Neural progenitor cell (in vitro differentiated cells): ENCODE measurements around the gene PTCH1. TPM values are rescaled to one million over a fixed set of nuclear protein-coding genes. Genes with fewer than 3 reads are reported as not detected.

Experiments
- DNase-seq: peaks from one replicate; pipeline ENCODE4 v3.0.0-alpha.2; 2016; ENCODE audit warnings: low spot score
- H2AFZ ChIP-seq: fragments of 200-600 bp; sonication (generic); replicated peaks from 2 replicates; pipeline ENCODE4 v1.6.1; 2016; ENCODE audit warnings: antibody characterized with exemption
- H3F3A ChIP-seq: fragments of 200-600 bp; sonication (generic); 2 replicates; pipeline ENCODE4 v1.6.1; 2016; ENCODE audit warnings: antibody characterized with exemption, low read depth
- H3K27ac ChIP-seq: fragments of 200-600 bp; sonication (generic); 2 replicates; pipeline ENCODE4 v1.5.1; 2016; ENCODE audit warnings: mild to moderate bottlenecking
- H3K27me3 ChIP-seq: fragments of 200-600 bp; sonication (generic); 2 replicates; pipeline ENCODE4 v1.6.1; 2016; ENCODE audit warnings: mild to moderate bottlenecking, moderate library complexity
- H3K36me3 ChIP-seq: fragments of 200-600 bp; sonication (generic); 2 replicates; pipeline ENCODE4 v1.5.1; 2016
- H3K4me1 ChIP-seq: fragments of 200-600 bp; sonication (generic); 2 replicates; pipeline ENCODE4 v1.6.1; 2016; ENCODE audit warnings: mixed run types
- H3K4me2 ChIP-seq: fragments of 200-600 bp; sonication (generic); 2 replicates; pipeline ENCODE4 v1.6.1; 2016
- H3K4me3 ChIP-seq: fragments of 200-600 bp; sonication (generic); 2 replicates; pipeline ENCODE4 v1.5.1; 2016
- H3K79me2 ChIP-seq: fragments of 200-600 bp; sonication (generic); 2 replicates; pipeline ENCODE4 v1.6.1; 2016; ENCODE audit warnings: low read depth
- H3K9ac ChIP-seq: fragments of 200-600 bp; sonication (generic); 2 replicates; pipeline ENCODE4 v1.6.1; 2016
- H3K9me3 ChIP-seq: fragments of 200-600 bp; sonication (generic); 2 replicates; pipeline ENCODE4 v1.5.1; 2016; ENCODE audit warnings: low read depth
- H4K20me1 ChIP-seq: fragments of 200-600 bp; sonication (generic); 2 replicates; pipeline ENCODE4 v1.6.1; 2016; ENCODE audit warnings: low read depth
- H3K27ac Mint-ChIP-seq: 3 replicates; pipeline ENCODE4 v1.8.0; 2021; ENCODE audit warnings: mixed read lengths
- H3K27me3 Mint-ChIP-seq: 2 replicates; pipeline ENCODE4 v1.8.0; 2022; ENCODE audit warnings: low read depth, mild to moderate bottlenecking, inconsistent platforms, moderate library complexity, mixed read lengths; ENCODE audit not compliant: insufficient read depth
- H3K36me3 Mint-ChIP-seq: 3 replicates; pipeline ENCODE4 v1.8.0; 2021; ENCODE audit warnings: mixed read lengths
- H3K4me1 Mint-ChIP-seq: 3 replicates; pipeline ENCODE4 v1.8.0; 2021; ENCODE audit warnings: mixed read lengths
- H3K4me3 Mint-ChIP-seq: 3 replicates; pipeline ENCODE4 v1.8.0; 2021; ENCODE audit warnings: mild to moderate bottlenecking, moderate library complexity, mixed read lengths
- H3K9me3 Mint-ChIP-seq: 3 replicates; pipeline ENCODE4 v1.8.0; 2020; ENCODE audit warnings: mixed read lengths
- EZH2 ChIP-seq: fragments of 200-600 bp; sonication (generic); IDR thresholded peaks from 2 replicates; pipeline ENCODE4 v1.6.1; 2017; ENCODE audit warnings: antibody characterized with exemption, mild to moderate bottlenecking, moderate library complexity
- EZH2phosphoT487 ChIP-seq: fragments of 200-600 bp; sonication (generic); IDR thresholded peaks from 2 replicates; pipeline ENCODE4 v1.6.1; 2017; ENCODE audit warnings: antibody characterized with exemption
- total RNA-seq: library from RNA; depleted of rRNA; stranded (reverse); fragments of >200 nt; gene quantifications from 2 replicates; pipeline ENCODE4 v1.2.3, GENCODE V29; 2015; ENCODE audit warnings: low replicate concordance
- TF ChIP-seq, protein P1 (sequence below): fragments of 200-600 bp; sonication (generic); IDR thresholded peaks from 2 replicates; pipeline ENCODE4 v1.5.1; 2017; ENCODE audit warnings: antibody characterized with exemption, mild to moderate bottlenecking

The PTCH1 gene
- total RNA-seq, 1 donor from 2014 or later = 23.0 TPM

DNA sequence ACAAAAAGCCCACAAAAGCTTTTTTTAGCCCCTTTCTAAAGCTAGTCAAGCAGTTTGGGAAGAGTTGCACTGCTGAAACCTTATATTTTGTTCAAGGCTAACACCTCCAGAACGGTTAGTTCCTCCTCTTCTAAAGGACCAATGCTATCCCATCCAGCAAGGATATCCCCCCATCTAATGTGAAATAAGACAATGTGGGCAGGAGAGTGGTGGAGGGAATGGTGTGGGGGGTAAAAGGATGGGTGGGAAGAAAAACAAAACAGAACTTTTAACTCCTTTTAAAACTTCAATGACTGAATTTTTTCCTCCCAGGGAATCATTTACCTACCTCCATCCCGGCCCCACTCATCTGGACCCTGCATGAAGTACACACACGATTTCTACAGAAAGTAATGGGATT, 21.2 kb downstream of the PTCH1 start:
- TF ChIP-seq, protein P1, sequence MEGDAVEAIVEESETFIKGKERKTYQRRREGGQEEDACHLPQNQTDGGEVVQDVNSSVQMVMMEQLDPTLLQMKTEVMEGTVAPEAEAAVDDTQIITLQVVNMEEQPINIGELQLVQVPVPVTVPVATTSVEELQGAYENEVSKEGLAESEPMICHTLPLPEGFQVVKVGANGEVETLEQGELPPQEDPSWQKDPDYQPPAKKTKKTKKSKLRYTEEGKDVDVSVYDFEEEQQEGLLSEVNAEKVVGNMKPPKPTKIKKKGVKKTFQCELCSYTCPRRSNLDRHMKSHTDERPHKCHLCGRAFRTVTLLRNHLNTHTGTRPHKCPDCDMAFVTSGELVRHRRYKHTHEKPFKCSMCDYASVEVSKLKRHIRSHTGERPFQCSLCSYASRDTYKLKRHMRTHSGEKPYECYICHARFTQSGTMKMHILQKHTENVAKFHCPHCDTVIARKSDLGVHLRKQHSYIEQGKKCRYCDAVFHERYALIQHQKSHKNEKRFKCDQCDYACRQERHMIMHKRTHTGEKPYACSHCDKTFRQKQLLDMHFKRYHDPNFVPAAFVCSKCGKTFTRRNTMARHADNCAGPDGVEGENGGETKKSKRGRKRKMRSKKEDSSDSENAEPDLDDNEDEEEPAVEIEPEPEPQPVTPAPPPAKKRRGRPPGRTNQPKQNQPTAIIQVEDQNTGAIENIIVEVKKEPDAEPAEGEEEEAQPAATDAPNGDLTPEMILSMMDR = no peak
- no peak for TF ChIP-seq EZH2phosphoT487
- TF ChIP-seq EZH2 = no peak
- H3K27me3 Mint-ChIP-seq = peaks cover 4% of the 10 kb centered on the region
- Histone ChIP-seq H2AFZ (no peak overlapping the region), H3K4me1 (peaks cover 83% of the 10 kb centered on the region), H4K20me1 (peaks cover 99% of the 10 kb centered on the region), H3K9me3 (no peaks in the 10 kb centered on the region), H3F3A (peaks cover 44% of the 10 kb centered on the region), H3K79me2 (peaks cover 90% of the 10 kb centered on the region), H3K4me2 (peak overlapping the region; percentile 80), H3K36me3 (no peaks in the 10 kb centered on the region), H3K4me3 (peak overlapping the region; percentile 37), H3K27me3 (no peaks in the 10 kb centered on the region), H3K27ac (peak overlapping the region; percentile 98), H3K9ac (no peak overlapping the region)
- H3K9me3 Mint-ChIP-seq = no peaks in the 10 kb centered on the region
- H3K36me3 Mint-ChIP-seq = peaks cover 7% of the 10 kb centered on the region
- peaks cover 91% of the 10 kb centered on the region for H3K4me1 Mint-ChIP-seq
- H3K4me3 Mint-ChIP-seq = peak overlapping the region; percentile 78
- no peak overlapping the region for H3K27ac Mint-ChIP-seq
- DNase-seq = peak; percentile 34

DNA sequence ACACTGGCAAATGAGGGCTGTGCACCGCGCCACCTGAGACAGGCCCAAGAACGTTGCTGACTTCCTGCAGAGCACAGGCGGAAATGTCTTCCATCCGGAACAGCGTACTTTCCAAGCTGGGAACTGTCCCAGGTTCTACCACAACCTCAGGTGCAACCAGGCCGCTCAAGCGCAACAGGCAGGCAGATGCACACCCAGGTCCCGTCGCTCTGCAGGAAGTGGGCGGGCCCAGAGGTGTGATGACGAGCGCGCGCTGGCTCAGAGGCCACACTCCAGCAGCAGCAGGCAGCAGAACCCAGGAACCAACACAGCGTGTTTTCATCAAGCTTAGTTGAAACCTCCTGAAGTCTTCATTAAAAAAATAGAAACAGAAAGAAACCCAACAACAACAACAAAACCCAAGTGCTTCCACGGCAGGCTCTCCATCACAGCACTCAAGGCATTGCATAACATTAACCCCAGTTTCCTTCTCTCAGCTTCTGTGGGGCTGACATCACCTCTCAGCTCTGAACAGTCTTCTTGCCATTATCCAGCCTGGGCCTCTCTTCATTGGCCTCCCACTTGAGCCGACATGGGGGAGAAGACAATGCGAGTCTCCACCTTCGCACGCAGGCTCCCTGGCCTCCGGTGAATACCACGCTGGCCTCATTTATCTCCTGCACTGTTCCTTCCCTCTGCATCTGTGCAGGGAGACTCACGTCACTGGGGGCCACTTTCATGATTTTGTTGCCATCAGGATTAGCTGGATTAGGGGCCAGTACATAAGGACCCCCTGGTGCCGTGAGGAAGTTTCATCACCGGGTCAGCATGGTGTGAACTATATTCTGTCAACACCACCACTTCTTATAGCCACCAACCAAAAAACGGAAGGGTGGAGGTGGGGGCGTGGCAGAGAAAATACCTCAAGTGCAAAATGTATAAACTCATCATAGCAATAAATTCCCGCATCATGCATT, 22.1 kb downstream of the PTCH1 start:
- peaks cover 99% of the 10 kb centered on the region for H4K20me1 ChIP-seq
- Mint-ChIP-seq H3K36me3 (peaks cover 10% of the 10 kb centered on the region), H3K9me3 (no peaks in the 10 kb centered on the region), H3K27ac (peak overlapping the region; percentile 91), H3K4me1 (peaks cover 86% of the 10 kb centered on the region), H3K4me3 (peak overlapping the region; percentile 18), H3K27me3 (peaks cover 4% of the 10 kb centered on the region)
- no peaks in the 10 kb centered on the region for H3K9me3 ChIP-seq
- no peaks in the 10 kb centered on the region for H3K27me3 ChIP-seq
- H3K36me3 ChIP-seq = no peaks in the 10 kb centered on the region
- peaks cover 44% of the 10 kb centered on the region for H3F3A ChIP-seq
- peaks cover 90% of the 10 kb centered on the region for H3K79me2 ChIP-seq
- no peak for TF ChIP-seq EZH2phosphoT487
- no peak for TF ChIP-seq EZH2
- TF ChIP-seq, protein P1 = no peak
- H3K4me2 ChIP-seq = peak overlapping the region; percentile 80
- H3K4me1 ChIP-seq = peaks cover 83% of the 10 kb centered on the region
- no peak overlapping the region for H2AFZ ChIP-seq
- peak overlapping the region; percentile 98 for H3K27ac ChIP-seq
- no peak overlapping the region for H3K9ac ChIP-seq
- DNase-seq = peak; percentile 65
- peak overlapping the region; percentile 37 for H3K4me3 ChIP-seq

DNA sequence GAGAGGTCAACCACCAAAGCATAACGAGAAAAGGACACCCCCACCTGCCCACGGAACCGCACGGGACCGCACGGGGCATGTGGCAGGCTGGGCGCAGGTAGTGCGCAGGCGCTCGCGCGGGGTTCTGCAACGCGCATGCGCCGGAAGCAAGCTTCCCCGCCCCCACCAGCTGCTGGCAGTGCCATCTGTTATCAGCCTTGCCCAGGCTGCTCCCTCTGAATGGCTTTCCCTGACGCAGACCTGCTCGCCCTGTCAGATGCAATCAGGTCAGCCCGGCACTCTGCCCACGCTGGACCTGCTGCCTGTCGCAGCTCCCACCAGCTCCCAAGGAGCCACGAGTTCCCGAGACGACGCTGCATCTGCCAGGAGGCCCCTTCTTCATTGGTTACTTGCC, 22.8 kb downstream of the PTCH1 start:
- no peak overlapping the region for H2AFZ ChIP-seq
- peaks cover 79% of the 10 kb centered on the region for H3K4me1 ChIP-seq
- peaks cover 82% of the 10 kb centered on the region for H3K4me1 Mint-ChIP-seq
- peaks cover 99% of the 10 kb centered on the region for H4K20me1 ChIP-seq
- H3K9me3 ChIP-seq = no peaks in the 10 kb centered on the region
- H3F3A ChIP-seq = peaks cover 44% of the 10 kb centered on the region
- peak overlapping the region; percentile 27 for H3K4me3 Mint-ChIP-seq
- peak overlapping the region; percentile 98 for H3K27ac ChIP-seq
- DNase-seq = no peak
- H3K4me2 ChIP-seq = peak overlapping the region; percentile 80
- no peaks in the 10 kb centered on the region for H3K36me3 ChIP-seq
- peak overlapping the region; percentile 91 for H3K27ac Mint-ChIP-seq
- H3K36me3 Mint-ChIP-seq = peaks cover 10% of the 10 kb centered on the region
- H3K9me3 Mint-ChIP-seq = no peaks in the 10 kb centered on the region
- no peak for TF ChIP-seq EZH2phosphoT487
- no peak for TF ChIP-seq EZH2
- TF ChIP-seq, protein P1 = no peak
- H3K27me3 Mint-ChIP-seq = peaks cover 4% of the 10 kb centered on the region
- H3K79me2 ChIP-seq = peaks cover 90% of the 10 kb centered on the region
- H3K4me3 ChIP-seq = peak overlapping the region; percentile 37
- H3K27me3 ChIP-seq = no peaks in the 10 kb centered on the region
- no peak overlapping the region for H3K9ac ChIP-seq
